Transverse colon (tissue), 4 donors: ENCODE measurements around the gene RGS7.

Experiments used
- CTCF ChIP-seq, 5 experiments: fragments of 200-600 bp in 3 of 5; fragments of 450-650 bp in 2 of 5; sonication (generic) in 3 of 5; IDR thresholded peaks; 1 replicate in 2 of 5; 2 replicates in 3 of 5; pipeline ENCODE4 v1.5.1; 2016 to 2017; ENCODE audit warnings: antibody characterized with exemption in 5 of 5, inconsistent platforms in 3 of 5, mild to moderate bottlenecking in 2 of 5, moderate library complexity in 1 of 5
- EP300 ChIP-seq: sonication (generic); formaldehyde crosslinking; IDR thresholded peaks from one replicate; pipeline ENCODE4 v1.6.1; 2017; ENCODE audit warnings: antibody characterized with exemption, low read depth
- POLR2A ChIP-seq: fragments of 450-650 bp; IDR thresholded peaks from one replicate; pipeline ENCODE4 v1.6.1; 2016; ENCODE audit warnings: antibody characterized with exemption, mild to moderate bottlenecking, moderate library complexity
- POLR2AphosphoS5 ChIP-seq, 3 donors: sonication (generic); formaldehyde crosslinking; IDR thresholded peaks; one replicate each; pipeline ENCODE4 v1.6.1; 2016; ENCODE audit warnings: antibody characterized with exemption in 3 of 3

GRCh38 chr1:240739754-240740153 lies 617.3 kb downstream of the RGS7 start:
- TF ChIP-seq CTCF (IDR thresholded peaks at IDR 0.05) (no peak), EP300 (no peak), POLR2A (no peak), POLR2AphosphoS5 (IDR thresholded peaks at IDR 0.05) (no peak)
